GM18867 (cell line): ENCODE data around the gene BNIP1.
"Not testable (repeated sequence)": the region's sequence is repeated elsewhere in the genome, so short reads cannot be mapped to it uniquely, and the experiment has no call there.

Experiments used
- ATAC-seq: cut with Tn5 transposase; IDR thresholded peaks from one replicate; pipeline ENCODE4 v1.9.1; 2021; ENCODE audit warnings: mild to moderate bottlenecking, moderate library complexity; ENCODE audit not compliant: unreplicated experiment

The BNIP1 gene

GRCh38 chr5:173144200-173145176 is at the start of gene BNIP1:
BNIP1 (plus strand) TSS chr5:173144531; CDS start chr5:173144546, 15 bp downstream.
- ATAC-seq: peak; percentile 94

GRCh38 chr5:173098787-173099186 is 45.5 kb upstream of the BNIP1 start:
- ATAC-seq: no peak

- ATAC-seq: no peak
These were observed 44.9 kb upstream of the BNIP1 start for GRCh38 chr5:173099461-173099860.

- ATAC-seq: no peak
These were observed 43.1 kb upstream of the BNIP1 start for GRCh38 chr5:173101245-173101644.

- ATAC-seq: no peak
These were observed 40.9 kb upstream of the BNIP1 start for GRCh38 chr5:173103411-173103810.

GRCh38 chr5:173108914-173109313 is 35.4 kb upstream of the BNIP1 start:
- no peak for ATAC-seq

- ATAC-seq: no peak
These were observed 29.8 kb upstream of the BNIP1 start for GRCh38 chr5:173114536-173114935.

GRCh38 chr5:173119719-173120118 is 24.6 kb upstream of the BNIP1 start:
- no peak for ATAC-seq

- ATAC-seq: no peak
These were observed 20.9 kb upstream of the BNIP1 start for GRCh38 chr5:173123416-173123815.

GRCh38 chr5:173132166-173132565 is 12.2 kb upstream of the BNIP1 start:
- ATAC-seq: not testable (repeated sequence)

GRCh38 chr5:173138707-173139106 is 5.6 kb upstream of the BNIP1 start:
- ATAC-seq: no peak

GRCh38 chr5:173139631-173140030 is 4.7 kb upstream of the BNIP1 start:
- ATAC-seq: no peak

GRCh38 chr5:173140769-173141168 is 3.6 kb upstream of the BNIP1 start:
- no peak for ATAC-seq

- ATAC-seq: no peak
These were observed 764 bp upstream of the BNIP1 start for GRCh38 chr5:173143567-173143966.

GRCh38 chr5:173148354-173148753 is 4.0 kb downstream of the BNIP1 start:
- no peak for ATAC-seq

- ATAC-seq: no peak
These were observed 8.2 kb downstream of the BNIP1 start for GRCh38 chr5:173152547-173152946.

- no peak for ATAC-seq
These were observed 9.5 kb downstream of the BNIP1 start for GRCh38 chr5:173153842-173154241.

- not testable (repeated sequence) for ATAC-seq
These were observed 10.3 kb downstream of the BNIP1 start for GRCh38 chr5:173154619-173155018.

- ATAC-seq: no peak
These were observed 11.6 kb downstream of the BNIP1 start for GRCh38 chr5:173155912-173156311.

- ATAC-seq: no peak
These were observed 14.0 kb downstream of the BNIP1 start for GRCh38 chr5:173158366-173158765.

GRCh38 chr5:173159256-173159655 is 14.9 kb downstream of the BNIP1 start:
- no peak for ATAC-seq

GRCh38 chr5:173161148-173161547 is 16.8 kb downstream of the BNIP1 start:
- no peak for ATAC-seq
